H1 (cell line): ENCODE data around the gene SPPL2B. TPM values are rescaled to one million over a fixed set of nuclear protein-coding genes. Genes with fewer than 3 reads are reported as not detected.

ENCODE experiments used
- CTCF ChIA-PET: fragments of 300-600 bp; sonication (Branson Sonifier 250); formaldehyde crosslinking; loops from one replicate; lab custom pipeline; 2021; ENCODE audit not compliant: partially characterized antibody; lab: Charles Lee
- POLR2A ChIA-PET: fragments of 300-600 bp; sonication (Branson Sonifier 250); formaldehyde crosslinking; loops from one replicate; lab custom pipeline; 2021; ENCODE audit warnings: inconsistent platforms; ENCODE audit not compliant: partially characterized antibody; lab: Charles Lee
- DNase-seq, 2 experiments: peaks; one replicate each; pipeline versions ENCODE4 v3.0.0 to v3.0.0-alpha.2; 2010 to 2022; ENCODE audit warnings: low spot score in 2 of 2, low read depth in 1 of 2, mixed read lengths in 1 of 2
- FAIRE-seq: peaks from 2 replicates; lab custom pipeline; 2011; peaks lifted over from hg19 to GRCh38; lab: Jason Lieb, UNC
- H2AFZ ChIP-seq: 2 replicates; pipeline ENCODE4 v1.8.1; 2012; ENCODE audit warnings: low read length, inconsistent platforms
- H2AK5ac ChIP-seq: 2 replicates; pipeline ENCODE4 v1.6.1; 2013; ENCODE audit warnings: low read depth, low read length
- H2BK120ac ChIP-seq: replicated peaks from 2 replicates; pipeline ENCODE3; 2013; ENCODE audit warnings: low read depth, low read length, inconsistent platforms
- H2BK12ac ChIP-seq: 2 replicates; pipeline ENCODE4 v1.6.1; 2013; ENCODE audit warnings: low read depth, low read length
- H2BK15ac ChIP-seq: 2 replicates; pipeline ENCODE4 v1.6.1; 2013; ENCODE audit warnings: low read length
- H2BK20ac ChIP-seq: 2 replicates; pipeline ENCODE4 v1.6.1; 2013; ENCODE audit warnings: low read length
- H2BK5ac ChIP-seq: 2 replicates; pipeline ENCODE4 v1.6.1; 2013; ENCODE audit warnings: low read depth, low read length
- H3K14ac ChIP-seq: 2 replicates; pipeline ENCODE4 v1.6.1; 2013; ENCODE audit warnings: inconsistent platforms; ENCODE audit not compliant: insufficient read length
- H3K18ac ChIP-seq: 2 replicates; pipeline ENCODE4 v1.6.1; 2013; ENCODE audit warnings: low read length; ENCODE audit errors: extremely low read depth
- H3K23ac ChIP-seq: 2 replicates; pipeline ENCODE4 v1.6.1; 2013; ENCODE audit warnings: inconsistent platforms; ENCODE audit not compliant: insufficient read length
- H3K23me2 ChIP-seq: 2 replicates; pipeline ENCODE4 v1.6.1; 2013; ENCODE audit warnings: low read depth, low read length
- H3K27ac ChIP-seq: 2 replicates; pipeline ENCODE4 v1.6.1; 2011; ENCODE audit warnings: low read depth, low read length, inconsistent platforms
- H3K27me3 ChIP-seq, 4 experiments: replicated peaks in 1 of 4; 1 replicate in 1 of 4; 2 replicates in 3 of 4; pipeline versions ENCODE4 v1.6.1 to v1.8.1; 2011 to 2013; ENCODE audit warnings: low read length in 3 of 4, mild to moderate bottlenecking in 3 of 4, inconsistent platforms in 2 of 4, mixed read lengths in 2 of 4, moderate library complexity in 1 of 4; ENCODE audit not compliant: control insufficient read depth in 3 of 4, insufficient read depth in 3 of 4; ENCODE audit errors: extremely low read depth in 1 of 4
- H3K36me3 ChIP-seq, 4 experiments: 2 replicates each; pipeline versions ENCODE4 v1.6.1 to v1.8.1; 2011 to 2013; ENCODE audit warnings: mild to moderate bottlenecking in 4 of 4, low read length in 3 of 4, moderate library complexity in 2 of 4, control low read depth in 1 of 4, inconsistent platforms in 1 of 4; ENCODE audit not compliant: insufficient read depth in 4 of 4, control insufficient read depth in 2 of 4
- H3K4ac ChIP-seq: replicated peaks from 2 replicates; pipeline ENCODE3; 2013; ENCODE audit warnings: low read length, low read depth, mixed read lengths, inconsistent platforms; ENCODE audit not compliant: insufficient read length
- H3K4me1 ChIP-seq, 4 experiments: replicated peaks in 1 of 4; 1 replicate in 1 of 4; 2 replicates in 3 of 4; pipeline versions ENCODE4 v1.6.1 to v1.8.1; 2011 to 2013; ENCODE audit warnings: low read length in 3 of 4, inconsistent platforms in 2 of 4, mixed read lengths in 1 of 4; ENCODE audit not compliant: insufficient read depth in 4 of 4, control insufficient read depth in 3 of 4
- H3K4me2 ChIP-seq, 2 experiments: 2 replicates each; pipeline versions ENCODE4 v1.6.1 to v1.8.1; 2011 to 2013; ENCODE audit warnings: low read depth in 2 of 2, low read length in 2 of 2, control low read depth in 1 of 2, inconsistent platforms in 1 of 2, mild to moderate bottlenecking in 1 of 2; ENCODE audit not compliant: insufficient read depth in 1 of 2
- H3K4me3 ChIP-seq, 4 experiments: fragments of 200-600, 300-600 bp in 1 of 4; sonication (generic), shearing (Covaris generic), sonication (Bioruptor Twin) in 1 of 4; 2 replicates each; pipeline versions ENCODE4 v1.5.1 to v1.8.1; 2011 to 2016; ENCODE audit warnings: low read length in 4 of 4, low read depth in 3 of 4, control low read depth in 2 of 4, inconsistent platforms in 2 of 4, mild to moderate bottlenecking in 2 of 4, mixed read lengths in 1 of 4, moderate library complexity in 1 of 4; ENCODE audit not compliant: insufficient read depth in 2 of 4; ENCODE audit errors: extremely low read depth in 1 of 4
- H3K56ac ChIP-seq: replicated peaks from 2 replicates; pipeline ENCODE3; 2013; ENCODE audit warnings: low read depth, mild to moderate bottlenecking, mixed read lengths, low read length, inconsistent platforms; ENCODE audit not compliant: insufficient read length
- H3K79me1 ChIP-seq: 2 replicates; pipeline ENCODE4 v1.6.1; 2013; ENCODE audit warnings: low read depth, low read length, control low read depth
- H3K79me2 ChIP-seq, 2 experiments: 2 replicates each; pipeline versions ENCODE4 v1.6.1 to v1.8.1; 2012 to 2013; ENCODE audit warnings: low read length in 2 of 2, mild to moderate bottlenecking in 2 of 2, inconsistent platforms in 1 of 2; ENCODE audit not compliant: insufficient read depth in 2 of 2, control insufficient read depth in 1 of 2
- H3K9ac ChIP-seq, 4 experiments: replicated peaks in 1 of 4; 1 replicate in 1 of 4; 2 replicates in 3 of 4; pipeline versions ENCODE4 v1.6.1 to v1.8.1; 2011 to 2013; ENCODE audit warnings: low read depth in 3 of 4, low read length in 3 of 4, control low read depth in 2 of 4, mild to moderate bottlenecking in 2 of 4, moderate library complexity in 2 of 4, inconsistent platforms in 1 of 4; ENCODE audit errors: extremely low read depth in 1 of 4
- H3K9me3 ChIP-seq, 2 experiments: 2 replicates each; pipeline versions ENCODE4 v1.6.1 to v1.8.1; 2012 to 2013; ENCODE audit warnings: mild to moderate bottlenecking in 2 of 2, moderate library complexity in 2 of 2, control low read depth in 1 of 2, inconsistent platforms in 1 of 2, low read depth in 1 of 2, low read length in 1 of 2, mixed read lengths in 1 of 2; ENCODE audit not compliant: insufficient read depth in 2 of 2
- H4K20me1 ChIP-seq, 2 experiments: replicated peaks in 1 of 2; 2 replicates each; pipeline versions ENCODE3 to v1.8.1; 2011 to 2013; ENCODE audit warnings: inconsistent platforms in 2 of 2, low read length in 2 of 2, mild to moderate bottlenecking in 1 of 2; ENCODE audit not compliant: insufficient read depth in 2 of 2, control insufficient read depth in 1 of 2
- H4K5ac ChIP-seq: 2 replicates; pipeline ENCODE4 v1.6.1; 2013; ENCODE audit warnings: low read length, low read depth, mixed read lengths, inconsistent platforms; ENCODE audit not compliant: insufficient read length
- H4K8ac ChIP-seq: 2 replicates; pipeline ENCODE4 v1.8.0; 2013; ENCODE audit warnings: mild to moderate bottlenecking, moderate library complexity, low read length, inconsistent platforms; ENCODE audit not compliant: insufficient read depth; ENCODE audit errors: extremely low read depth
- H4K91ac ChIP-seq: replicated peaks from 2 replicates; pipeline ENCODE3; 2013; ENCODE audit warnings: low read length, mixed read lengths, inconsistent platforms; ENCODE audit not compliant: insufficient read length
- ASH2L ChIP-seq: fragments of 200-600, 300-600 bp; sonication (generic); IDR thresholded peaks from one replicate; pipeline ENCODE4 v1.7.1; 2017; ENCODE audit warnings: low read length
- ATF2 ChIP-seq: IDR thresholded peaks from 2 replicates; pipeline ENCODE4 v1.6.1; 2012; ENCODE audit warnings: low read length, inconsistent platforms
- BACH1 ChIP-seq: IDR thresholded peaks from 2 replicates; pipeline ENCODE4 v1.6.1; 2012; ENCODE audit warnings: low read length, improper control_type of control experiment
- CHD2 ChIP-seq: IDR thresholded peaks from 2 replicates; pipeline ENCODE4 v1.6.1; 2012; ENCODE audit warnings: low read length, improper control_type of control experiment
- CTBP2 ChIP-seq: IDR thresholded peaks from 2 replicates; pipeline ENCODE4 v1.7.0; 2011; ENCODE audit warnings: borderline replicate concordance, mild to moderate bottlenecking, moderate library complexity, mixed read lengths, low read length; ENCODE audit not compliant: insufficient read depth, insufficient read length
- GTF2F1 ChIP-seq: IDR thresholded peaks from 2 replicates; pipeline ENCODE4 v1.6.1; 2012; ENCODE audit warnings: low read depth, low read length, improper control_type of control experiment, borderline replicate concordance
- HDAC6 ChIP-seq: IDR thresholded peaks from one replicate; pipeline ENCODE4 v1.7.1; 2012; ENCODE audit warnings: low read depth, mild to moderate bottlenecking, inconsistent platforms, low read length, moderate library complexity
- JUND ChIP-seq: IDR thresholded peaks from 2 replicates; pipeline ENCODE4 v1.6.1; 2011; ENCODE audit warnings: mild to moderate bottlenecking, improper control_type of control experiment, low read length
- KDM4A ChIP-seq: IDR thresholded peaks from one replicate; pipeline ENCODE4 v1.7.1; 2012; ENCODE audit warnings: low read depth, mild to moderate bottlenecking, moderate library complexity, low read length, inconsistent platforms; ENCODE audit not compliant: severe bottlenecking
- RNF2 ChIP-seq: fragments of 200-900, 300-1000 bp; sonication (generic); IDR thresholded peaks from 2 replicates; pipeline ENCODE4 v1.7.1; 2016; ENCODE audit warnings: borderline replicate concordance, low read depth, mild to moderate bottlenecking, antibody characterized with exemption, low read length; ENCODE audit not compliant: poor library complexity, severe bottlenecking; ENCODE audit errors: missing control alignments
- SUZ12 ChIP-seq: fragments of 200-600 bp; sonication (generic); IDR thresholded peaks from 2 replicates; pipeline ENCODE4 v1.6.1; 2012; ENCODE audit warnings: mild to moderate bottlenecking, inconsistent platforms, low read length, moderate library complexity, mixed read lengths
- whole genome bisulfite sequencing, 2 experiments: shearing (Covaris generic) in 1 of 2; methylation state at CpG; one replicate each; pipeline versions ENCODE4 v1.1.6 to v1.1.7; 2013 to 2015; ENCODE audit warnings: low lambda C conversion rate in 2 of 2, mixed read lengths in 2 of 2, inconsistent platforms in 1 of 2, low coverage in 1 of 2, missing lambda C conversion rate in 1 of 2; ENCODE audit not compliant: insufficient replicate concordance in 2 of 2, insufficient coverage in 1 of 2, insufficient read length in 1 of 2; ENCODE audit errors: extremely low coverage in 1 of 2, missing lambda C conversion rate in 1 of 2; 5-methylcytosine and 5-hydroxymethylcytosine counted together
- polyA plus RNA-seq, 7 experiments: library from polyadenylated mRNA; depleted of rRNA in 3 of 7; stranded (reverse) in 5 of 7; unstranded in 2 of 7; fragments of >200 nt in 5 of 7; fragments of 200-250 nt in 2 of 7; gene quantifications; 1 replicate in 5 of 7; 2 replicates in 1 of 7; 4 replicates in 1 of 7; pipeline versions ENCODE4 v1.2.1 to v1.2.3, GENCODE V29; 2011 to 2013; ENCODE audit warnings: missing spikeins in 2 of 7, mixed read lengths in 2 of 7
- total RNA-seq: library from RNA; stranded (reverse); fragmentation: NEBNext Ultra II Directional; extraction: Animal tissue kit (Norgen Biotek cat#: 25700); gene quantifications from 2 replicates; pipeline ENCODE4 v1.2.1, GENCODE V29; 2021

The SPPL2B gene
- total and polyA plus RNA-seq, 2 of the 8 experiments (the other 6 are each of a cell fraction or from before 2014, with no cell fraction given), result 34.8 to 55.7 TPM

GRCh38 chr19:2307518-2308012, 20.9 kb upstream of the SPPL2B start:
- Histone ChIP-seq H2AFZ (no peak overlapping the region), H3K9me3 (no peaks in the 10 kb centered on the region), H3K4me3 (peak overlapping the region in 3 of 4 experiments; percentile 14 to 60 (median 48); a peak in 6 of 8 replicates), H2BK5ac (no peak overlapping the region), H2BK15ac (no peak overlapping the region), H3K14ac (no peak overlapping the region), H2AK5ac (no peak overlapping the region), H3K23me2 (peaks cover 2% of the 10 kb centered on the region; the same call in 1 of the 2 replicates), H3K9ac (peak overlapping the region in 1 of 4 experiments; percentile 64; a peak in 1 of 7 replicates), H3K27me3 (peaks cover 7 to 40% (median 30%) of the 10 kb centered on the region in 4 experiments), H4K5ac (no peak overlapping the region), H2BK120ac (no peak overlapping the region), H4K91ac (no peak overlapping the region), H3K79me2 (no peaks in the 10 kb centered on the region), H3K18ac (no peak overlapping the region), H3K36me3 (no peaks in the 10 kb centered on the region), H3K56ac (no peak overlapping the region), H3K23ac (no peak overlapping the region), H3K27ac (no peak overlapping the region), H3K4ac (no peak overlapping the region), H3K79me1 (no peaks in the 10 kb centered on the region), H4K8ac (peak overlapping the region; percentile 11), H2BK20ac (no peak overlapping the region), H3K4me2 (peak overlapping the region; percentile 33 to 63), H3K4me1 (peaks cover 0 to 14% (median 5%) of the 10 kb centered on the region in 4 experiments; a peak in 5 of 7 replicates), H4K20me1 (peaks cover 0 to 3% of the 10 kb centered on the region in 2 experiments), H2BK12ac (no peak overlapping the region)
- 69% methylated on average over 12 of the region's 33 CpGs; no CpG with 5 or more reads in 1 of the 2 experiments for WGBS, 2 experiments
- ChIA-PET POLR2A (interaction anchor here (1.0 to 4.4 kb wide), 8 partner anchors 12 to 158 kb away, joined by 3 to 16 read pairs (median 5); no protein-coding TSS in a partner anchor), CTCF (interaction anchor here (0.9 to 1.4 kb wide), 3 partner anchors 8 to 48 kb away, joined by 3 read pairs; no protein-coding TSS in a partner anchor)
- FAIRE-seq (no peak), DNase-seq (peak in 1 of 2 experiments; percentile 64)
- TF ChIP-seq GTF2F1 (no peak), BACH1 (no peak), CHD2 (no peak), SUZ12 (0 out of 2 replicates have a peak, but pooled peaks have one; percentile 32), ATF2 (no peak), RNF2 (no peak), KDM4A (peak; percentile 6), ASH2L (no peak), JUND (no peak), HDAC6 (no peak), CTBP2 (no peak)
